Activated naive CD8-positive, alpha-beta T cell treated with anti-CD3 and anti-CD28 coated beads for 36 hours (primary cell): ENCODE data around the gene TMEM120A. TPM values are rescaled to one million over a fixed set of nuclear protein-coding genes. Genes with fewer than 3 reads are reported as not detected.

Experiments used
- DNase-seq: peaks from one replicate; pipeline ENCODE4 v3.0.0; 2021
- H3K27ac Mint-ChIP-seq: one replicate; pipeline ENCODE4 v1.8.0; 2022; ENCODE audit warnings: mild to moderate bottlenecking, moderate library complexity, mixed read lengths
- H3K27me3 Mint-ChIP-seq: one replicate; pipeline ENCODE4 v1.8.0; 2022; ENCODE audit warnings: mild to moderate bottlenecking, mixed read lengths
- H3K36me3 Mint-ChIP-seq: one replicate; pipeline ENCODE4 v1.8.0; 2021; ENCODE audit warnings: mild to moderate bottlenecking, mixed read lengths
- H3K4me1 Mint-ChIP-seq: one replicate; pipeline ENCODE4 v1.8.0; 2021; ENCODE audit warnings: mixed read lengths
- H3K4me3 Mint-ChIP-seq: one replicate; pipeline ENCODE4 v1.8.0; 2022; ENCODE audit warnings: mild to moderate bottlenecking, moderate library complexity, mixed read lengths
- H3K9me3 Mint-ChIP-seq: one replicate; pipeline ENCODE4 v1.8.0; 2022; ENCODE audit warnings: mixed read lengths
- total RNA-seq, 2 experiments: library from RNA; stranded (reverse); gene quantifications; one replicate each; pipeline ENCODE4 v1.2.3, GENCODE V29; 2021

TMEM120A gene
- total RNA-seq, 2 experiments from 2014 or later: 19.6 to 22.1 TPM

DNA sequence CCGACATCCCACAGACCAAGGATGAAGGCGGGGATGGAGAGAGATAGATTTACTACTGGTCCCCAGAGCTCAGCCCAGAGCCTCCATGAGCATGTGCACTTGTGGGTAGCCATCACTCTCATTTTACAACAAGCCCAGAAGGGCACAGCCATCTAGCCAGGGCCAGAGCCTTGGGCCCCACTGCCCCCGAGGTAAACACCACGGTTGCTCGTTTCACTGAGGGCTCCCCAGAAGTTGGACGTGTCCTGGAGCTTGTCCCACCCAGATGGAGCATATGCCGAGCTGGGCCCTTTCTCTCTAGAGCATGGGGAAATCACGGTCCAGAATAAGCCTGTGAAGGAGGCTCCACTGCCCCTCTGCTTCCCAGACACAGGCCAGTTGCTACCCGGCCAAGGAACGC, 9.0 kb upstream of the TMEM120A start:
- DNase-seq: no peak
- no peaks in the 10 kb centered on the region for H3K9me3 Mint-ChIP-seq
- no peaks in the 10 kb centered on the region for H3K27me3 Mint-ChIP-seq
- no peak overlapping the region for H3K27ac Mint-ChIP-seq
- H3K36me3 Mint-ChIP-seq: peaks cover 26% of the 10 kb centered on the region
- no peak overlapping the region for H3K4me3 Mint-ChIP-seq
- peaks cover 5% of the 10 kb centered on the region for H3K4me1 Mint-ChIP-seq

DNA sequence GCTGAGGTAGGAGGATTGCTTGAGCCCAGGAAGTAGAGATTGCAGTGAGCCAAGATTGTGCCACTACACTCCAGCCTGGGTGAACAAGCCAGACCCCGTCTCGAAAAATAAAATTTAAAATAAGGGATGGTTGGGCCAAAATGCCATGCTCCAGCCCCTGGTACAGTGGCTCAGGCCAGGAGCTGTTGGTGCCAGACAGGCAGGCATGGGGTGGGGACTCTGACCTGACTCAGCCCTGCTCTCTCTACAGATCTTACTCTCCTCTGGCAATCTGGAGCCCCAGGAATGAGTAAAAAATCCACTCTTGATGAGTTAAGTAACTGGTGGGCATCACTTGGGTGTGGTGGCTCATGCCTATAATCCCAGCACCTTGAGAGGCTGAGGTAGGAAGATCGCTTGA, 8.4 kb upstream of the TMEM120A start:
- peaks cover 2% of the 10 kb centered on the region for H3K4me1 Mint-ChIP-seq
- H3K27me3 Mint-ChIP-seq: no peaks in the 10 kb centered on the region
- no peaks in the 10 kb centered on the region for H3K9me3 Mint-ChIP-seq
- H3K4me3 Mint-ChIP-seq: no peak overlapping the region
- H3K36me3 Mint-ChIP-seq: peaks cover 28% of the 10 kb centered on the region
- H3K27ac Mint-ChIP-seq: no peak overlapping the region
- DNase-seq: no peak

DNA sequence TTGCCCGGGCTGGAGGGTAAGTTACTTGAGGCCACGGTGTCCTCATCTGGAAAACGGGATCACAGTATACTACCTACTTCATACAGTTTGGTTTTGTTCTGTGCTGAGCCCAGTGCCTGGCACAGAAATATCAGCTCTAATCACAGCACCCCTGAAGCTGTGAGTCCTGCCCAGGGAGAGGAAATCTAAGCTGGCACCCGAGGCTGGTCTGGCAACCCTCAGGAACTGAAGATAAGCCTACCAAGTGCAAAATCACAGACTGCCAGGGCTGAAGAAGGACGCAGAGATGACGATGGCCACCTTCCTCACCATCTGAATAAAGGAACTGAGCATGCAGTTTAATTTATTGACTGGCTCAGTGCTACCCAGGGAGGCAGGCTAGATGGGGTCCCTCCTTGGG, 7.7 kb upstream of the TMEM120A start:
- DNase-seq: no peak
- no peaks in the 10 kb centered on the region for H3K27me3 Mint-ChIP-seq
- no peak overlapping the region for H3K27ac Mint-ChIP-seq
- peaks cover 28% of the 10 kb centered on the region for H3K36me3 Mint-ChIP-seq
- no peaks in the 10 kb centered on the region for H3K9me3 Mint-ChIP-seq
- no peak overlapping the region for H3K4me3 Mint-ChIP-seq
- peaks cover 3% of the 10 kb centered on the region for H3K4me1 Mint-ChIP-seq

DNA sequence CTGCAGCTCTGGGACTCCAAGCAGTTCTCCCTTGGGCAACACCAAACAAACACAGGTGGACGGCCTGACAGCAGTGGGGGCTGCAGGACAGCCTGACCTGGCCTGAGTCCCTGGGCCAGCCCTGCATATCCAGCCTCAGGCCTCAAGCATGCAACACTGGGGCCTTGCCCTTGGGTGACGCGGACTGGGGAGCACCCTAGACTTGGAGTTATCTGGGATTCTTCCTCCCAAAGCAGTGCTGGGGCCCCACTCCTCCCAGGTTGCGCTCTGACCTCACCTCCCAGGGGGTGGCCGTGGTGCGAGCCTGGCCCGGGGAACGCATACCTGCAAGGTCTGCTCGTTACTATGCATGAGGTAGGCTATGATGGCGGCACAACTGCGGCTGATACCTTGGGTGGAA, 6.2 kb upstream of the TMEM120A start:
- peaks cover 36% of the 10 kb centered on the region for H3K36me3 Mint-ChIP-seq
- H3K4me1 Mint-ChIP-seq: peaks cover 3% of the 10 kb centered on the region
- no peak for DNase-seq
- no peak overlapping the region for H3K4me3 Mint-ChIP-seq
- no peaks in the 10 kb centered on the region for H3K27me3 Mint-ChIP-seq
- H3K9me3 Mint-ChIP-seq: no peaks in the 10 kb centered on the region
- no peak overlapping the region for H3K27ac Mint-ChIP-seq

DNA sequence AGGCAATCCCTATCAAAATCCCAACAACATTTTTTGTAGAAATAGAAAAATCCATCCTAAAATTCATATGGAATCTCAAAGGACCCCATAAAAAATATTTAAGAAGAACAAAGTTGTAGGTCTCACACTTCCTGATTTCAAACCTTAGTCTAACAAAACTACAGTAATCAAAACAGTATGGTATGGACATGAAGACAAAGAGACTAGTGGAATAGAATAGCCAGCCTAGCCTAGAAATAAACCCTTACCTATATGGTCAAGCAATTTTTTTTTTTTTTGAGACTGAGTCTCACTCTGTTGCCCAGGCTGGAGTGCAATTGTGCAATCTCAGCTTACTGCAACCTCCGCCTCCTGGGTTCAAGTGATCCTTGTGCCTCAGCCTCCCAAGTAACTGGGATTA, 3.6 kb upstream of the TMEM120A start:
- Mint-ChIP-seq H3K4me3 (no peak overlapping the region), H3K27ac (no peak overlapping the region), H3K36me3 (peaks cover 26% of the 10 kb centered on the region), H3K9me3 (no peaks in the 10 kb centered on the region), H3K4me1 (peaks cover 11% of the 10 kb centered on the region), H3K27me3 (no peaks in the 10 kb centered on the region)
- DNase-seq: no peak

DNA sequence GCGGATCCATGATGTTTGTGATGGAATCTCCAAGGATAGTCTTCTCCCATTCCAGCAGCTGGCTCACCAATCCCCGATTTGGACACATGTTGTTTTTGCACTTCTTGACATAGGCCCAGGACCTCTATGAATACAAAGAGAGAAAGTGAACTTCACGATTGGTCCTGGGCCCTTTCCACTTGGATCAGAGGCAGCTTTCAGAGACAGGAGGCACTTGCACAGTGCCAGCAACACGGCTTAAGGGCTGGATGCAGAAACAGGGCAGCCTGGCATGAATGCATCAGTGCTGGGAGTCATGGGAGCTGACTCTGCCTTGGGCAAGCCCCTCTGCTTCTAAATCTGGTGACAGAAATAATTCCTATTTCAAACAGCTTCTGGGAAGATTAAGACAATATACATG, 2.1 kb upstream of the TMEM120A start:
- H3K27me3 Mint-ChIP-seq: no peaks in the 10 kb centered on the region
- DNase-seq: no peak
- H3K36me3 Mint-ChIP-seq: peaks cover 20% of the 10 kb centered on the region
- no peaks in the 10 kb centered on the region for H3K9me3 Mint-ChIP-seq
- no peak overlapping the region for H3K4me3 Mint-ChIP-seq
- no peak overlapping the region for H3K27ac Mint-ChIP-seq
- peaks cover 11% of the 10 kb centered on the region for H3K4me1 Mint-ChIP-seq

DNA sequence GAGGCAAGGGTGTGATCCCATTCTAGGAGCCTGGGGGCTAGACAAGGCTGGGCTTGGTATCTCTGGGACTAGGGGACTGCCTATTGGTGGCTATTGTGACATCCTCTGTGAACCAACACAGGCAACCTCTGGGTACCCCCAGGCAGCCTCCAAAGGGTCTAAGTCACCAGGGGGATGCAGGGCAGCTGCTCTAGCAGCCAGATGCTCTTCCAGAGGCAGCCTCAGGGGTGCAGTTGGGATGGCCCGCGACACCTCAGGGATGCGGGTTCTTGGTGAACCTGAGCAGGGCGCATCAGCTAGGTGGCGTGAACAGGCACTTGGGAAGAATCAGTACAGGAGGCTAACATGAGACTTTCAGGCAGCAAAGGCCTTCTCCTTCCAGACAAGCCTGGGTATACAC, 1.6 kb upstream of the TMEM120A start:
- DNase-seq: no peak
- Mint-ChIP-seq H3K27me3 (no peaks in the 10 kb centered on the region), H3K4me3 (no peak overlapping the region), H3K36me3 (peaks cover 18% of the 10 kb centered on the region), H3K9me3 (no peaks in the 10 kb centered on the region), H3K4me1 (peaks cover 11% of the 10 kb centered on the region), H3K27ac (no peak overlapping the region)

DNA sequence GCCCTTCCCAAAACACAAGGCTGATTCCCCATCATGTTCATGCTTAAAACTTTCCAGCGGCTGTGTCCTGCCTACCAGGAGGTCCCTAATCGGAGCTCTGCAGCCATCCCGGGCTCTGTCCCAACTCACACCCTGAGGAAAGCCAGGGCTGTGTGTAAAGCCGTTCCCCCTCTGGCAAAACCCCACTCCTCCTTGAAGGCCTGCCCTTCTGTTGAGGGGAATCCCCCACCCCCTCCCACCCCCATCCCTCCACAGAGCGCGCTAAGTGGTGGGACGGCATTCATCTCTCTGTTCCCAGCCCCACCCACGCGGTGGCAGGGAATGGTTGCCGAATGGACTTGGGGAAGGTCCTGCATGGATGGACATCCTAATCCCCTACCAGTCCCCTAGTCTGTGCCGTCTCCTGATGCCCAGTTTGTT, 667 bp upstream of the TMEM120A start:
- H3K27ac Mint-ChIP-seq: no peak overlapping the region
- peak overlapping the region; percentile 65 for H3K4me3 Mint-ChIP-seq
- H3K4me1 Mint-ChIP-seq: peaks cover 11% of the 10 kb centered on the region
- DNase-seq: no peak
- no peaks in the 10 kb centered on the region for H3K27me3 Mint-ChIP-seq
- peaks cover 16% of the 10 kb centered on the region for H3K36me3 Mint-ChIP-seq
- no peaks in the 10 kb centered on the region for H3K9me3 Mint-ChIP-seq

DNA sequence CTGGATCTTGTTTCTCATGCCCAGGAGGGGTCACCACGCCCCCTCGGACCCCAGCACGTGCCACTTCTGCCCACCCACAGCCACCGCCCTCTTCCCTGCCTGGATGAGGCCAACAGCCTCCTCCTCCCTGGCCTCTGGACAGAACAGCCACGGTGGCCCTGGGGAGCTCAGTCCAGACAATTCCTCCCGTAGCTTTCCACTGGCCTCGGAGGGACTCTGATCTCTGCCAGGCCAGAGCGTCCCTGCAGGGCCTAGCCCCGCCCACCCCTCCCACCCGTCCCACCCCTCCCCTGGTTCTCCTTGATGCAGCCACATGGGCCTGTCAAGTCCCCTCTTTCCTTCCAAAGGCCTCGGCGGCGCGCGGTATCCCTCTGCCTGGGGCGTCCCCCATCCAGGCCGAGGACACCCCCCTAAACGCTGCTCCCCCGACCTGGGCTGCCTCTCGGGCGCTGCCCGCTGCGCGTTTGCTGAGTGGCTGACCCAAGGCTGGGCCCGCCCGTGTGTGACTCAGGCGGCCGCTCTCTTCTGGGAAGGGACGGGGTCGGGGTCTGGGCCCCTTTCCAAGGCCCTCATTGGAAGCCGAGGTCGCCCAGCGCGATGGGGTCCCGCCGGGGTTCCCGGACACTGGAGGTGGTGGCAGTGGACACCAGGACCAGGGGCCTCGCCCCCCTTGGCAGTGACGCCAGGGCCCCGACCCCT, 557 bp downstream of the TMEM120A start:
- H3K4me1 Mint-ChIP-seq: peaks cover 15% of the 10 kb centered on the region
- no peak overlapping the region for H3K27ac Mint-ChIP-seq
- peaks cover 14% of the 10 kb centered on the region for H3K36me3 Mint-ChIP-seq
- no peaks in the 10 kb centered on the region for H3K27me3 Mint-ChIP-seq
- peak; percentile 38 for DNase-seq
- no peaks in the 10 kb centered on the region for H3K9me3 Mint-ChIP-seq
- peak overlapping the region; percentile 71 for H3K4me3 Mint-ChIP-seq

DNA sequence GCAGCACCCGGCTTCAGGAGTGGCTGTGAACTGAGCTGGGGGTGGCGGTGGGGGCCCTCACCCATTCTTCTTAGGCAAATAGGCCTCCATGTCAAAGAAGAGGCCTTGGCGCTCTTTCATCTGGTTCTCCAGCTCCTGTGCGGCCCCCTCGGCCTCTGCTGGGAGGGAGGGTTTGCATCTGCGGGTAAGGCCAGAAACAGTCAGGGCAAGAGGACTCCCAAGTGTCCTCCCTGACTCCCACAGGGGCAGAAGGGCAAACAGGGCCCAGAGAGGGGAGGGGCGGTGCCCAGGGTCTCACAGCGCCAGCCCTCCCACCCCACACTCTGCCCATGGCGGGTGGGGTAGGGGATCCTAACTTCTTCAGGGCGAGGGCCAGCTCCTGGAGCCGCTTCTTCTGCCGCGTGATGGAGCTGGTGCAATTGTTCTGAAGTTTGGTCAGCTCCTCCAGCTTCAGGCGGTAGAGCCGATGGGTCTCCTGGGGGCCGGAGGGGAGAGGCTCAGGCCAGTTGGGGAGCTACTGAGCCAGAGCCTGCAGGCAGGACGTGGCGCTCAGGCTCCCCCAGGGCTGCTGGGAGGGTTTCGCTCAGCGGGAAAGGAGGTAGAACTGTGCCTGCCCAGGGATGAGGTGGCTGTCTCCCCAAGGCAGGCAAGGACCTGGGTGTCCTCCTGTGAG, 2.2 kb downstream of the TMEM120A start:
- no peaks in the 10 kb centered on the region for H3K9me3 Mint-ChIP-seq
- no peak overlapping the region for H3K27ac Mint-ChIP-seq
- no peak for DNase-seq

DNA sequence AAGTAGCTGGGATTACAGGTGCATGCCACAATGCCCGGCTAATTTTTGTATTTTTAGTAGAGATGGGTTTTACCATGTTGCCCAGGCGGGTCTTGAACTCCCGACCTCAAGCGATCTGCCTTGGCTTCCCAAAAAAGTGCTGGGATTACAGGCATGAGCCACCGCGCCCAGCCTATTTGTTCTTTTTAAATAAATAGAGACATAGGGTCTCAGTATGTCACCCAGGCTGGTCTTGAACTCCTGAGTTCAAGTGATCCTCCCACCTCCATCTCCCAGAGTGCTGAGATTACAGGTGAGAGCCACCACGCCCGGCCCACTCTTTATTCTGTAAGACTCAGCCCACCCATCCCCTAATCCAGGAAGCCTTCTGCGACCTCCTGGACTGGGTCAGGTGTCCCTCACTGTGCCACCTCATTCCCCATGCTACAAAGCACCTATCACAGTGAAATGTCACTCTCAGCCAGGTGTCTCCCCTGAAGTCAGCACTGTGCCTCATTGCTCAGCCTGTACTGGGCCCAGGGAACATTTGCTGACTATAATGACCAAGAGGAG, 2.8 kb downstream of the TMEM120A start:
- no peaks in the 10 kb centered on the region for H3K9me3 Mint-ChIP-seq
- no peak for DNase-seq
- H3K36me3 Mint-ChIP-seq: peaks cover 9% of the 10 kb centered on the region

More for the DNA sequence above, 2.2 kb downstream of the TMEM120A start:
- H3K27me3 Mint-ChIP-seq: no peaks in the 10 kb centered on the region
- no peak overlapping the region for H3K4me3 Mint-ChIP-seq
- peaks cover 9% of the 10 kb centered on the region for H3K36me3 Mint-ChIP-seq
- peaks cover 12% of the 10 kb centered on the region for H3K4me1 Mint-ChIP-seq

DNA sequence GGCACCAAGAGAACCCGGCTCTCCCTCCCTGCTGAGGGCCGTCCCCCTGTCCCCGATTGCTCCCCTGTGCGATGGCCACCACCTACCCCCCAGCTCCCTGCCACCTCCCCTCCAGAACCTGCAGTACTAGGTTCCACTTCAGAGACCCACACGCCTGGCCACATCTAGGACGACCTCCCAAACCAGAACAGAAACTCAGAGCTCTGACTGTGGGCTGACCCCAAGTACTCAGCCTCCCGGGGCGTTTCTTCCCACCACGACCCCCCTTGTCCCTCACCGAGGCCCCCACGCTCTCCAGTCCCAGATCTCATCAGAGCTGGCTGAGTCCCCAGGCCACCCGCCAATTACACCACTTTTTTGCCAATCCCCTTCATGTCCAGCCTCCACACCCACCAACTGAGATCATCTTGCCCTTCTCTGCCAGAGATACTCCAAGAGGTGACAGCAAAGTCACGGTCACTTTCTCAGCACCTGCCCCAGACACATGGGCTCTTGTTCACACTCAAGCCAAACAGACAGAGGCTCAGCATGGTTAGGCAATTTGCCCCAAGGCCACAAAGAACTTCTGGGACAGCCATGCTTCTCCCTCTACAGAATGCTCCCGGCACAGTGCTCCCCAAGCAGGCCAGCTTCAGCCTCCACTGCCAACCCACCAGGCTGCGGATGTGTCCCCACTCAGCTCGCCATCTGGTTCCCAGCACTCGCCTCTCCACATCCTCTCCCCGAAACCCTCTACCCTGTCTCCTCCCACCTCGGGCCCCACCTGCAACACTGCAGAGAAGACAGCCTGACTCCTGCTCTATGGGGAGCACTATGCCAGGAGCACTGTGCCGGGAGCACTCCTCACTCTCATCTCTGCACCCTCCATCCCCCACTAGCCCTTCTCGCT, 4.7 kb downstream of the TMEM120A start:
- Mint-ChIP-seq H3K27me3 (no peaks in the 10 kb centered on the region), H3K4me3 (no peak overlapping the region), H3K36me3 (no peaks in the 10 kb centered on the region), H3K4me1 (peaks cover 7% of the 10 kb centered on the region), H3K27ac (no peak overlapping the region), H3K9me3 (no peaks in the 10 kb centered on the region)
- no peak for DNase-seq

More for the DNA sequence above, 2.8 kb downstream of the TMEM120A start:
- Mint-ChIP-seq H3K4me3 (no peak overlapping the region), H3K4me1 (peaks cover 12% of the 10 kb centered on the region), H3K27me3 (no peaks in the 10 kb centered on the region), H3K27ac (no peak overlapping the region)

DNA sequence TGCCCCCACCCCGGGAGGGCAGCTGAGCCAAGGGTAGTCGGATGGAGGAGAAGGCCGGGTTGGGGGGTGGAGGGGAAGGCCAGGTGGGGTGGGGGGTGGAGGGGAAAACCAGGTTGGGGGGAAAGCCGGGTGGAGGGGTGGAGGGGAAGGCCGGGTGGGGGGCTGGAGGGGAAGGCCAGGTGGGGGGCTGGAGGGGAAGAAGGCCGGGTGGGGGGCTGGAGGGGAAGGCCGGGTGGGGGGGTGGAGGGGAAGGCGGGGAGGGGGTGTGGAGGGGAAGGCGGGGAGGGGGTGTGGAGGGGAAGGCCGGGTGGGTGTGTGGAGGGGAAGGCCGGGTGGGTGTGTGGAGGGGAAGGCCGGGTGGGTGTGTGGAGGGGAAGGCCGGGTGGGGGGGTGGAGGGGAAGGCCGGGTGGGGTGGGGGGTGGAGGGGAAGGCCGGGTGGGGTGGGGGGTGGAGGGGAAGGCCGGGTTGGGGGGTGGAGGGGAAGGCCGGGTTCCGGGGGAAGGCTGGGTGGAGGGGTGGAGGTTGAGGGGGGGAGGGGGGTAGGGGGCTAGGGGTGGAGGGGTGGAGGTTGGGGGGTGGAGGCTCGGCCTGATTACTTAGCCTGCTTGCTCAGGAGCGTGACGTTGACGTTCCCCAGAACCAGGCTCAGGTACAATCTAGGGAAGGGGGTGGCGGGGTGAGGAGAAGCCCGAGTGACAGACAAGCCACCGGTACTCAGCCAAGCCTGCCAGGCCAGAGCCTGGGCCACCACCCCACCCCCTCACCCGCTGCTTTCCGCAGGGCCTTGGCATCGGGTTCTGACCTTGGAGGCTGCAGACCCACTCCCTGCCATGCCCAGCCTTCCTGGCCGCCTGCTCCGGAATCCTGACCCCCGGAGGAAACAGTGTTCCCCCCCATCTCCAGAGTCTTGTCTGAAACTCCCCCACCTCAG, 5.6 kb downstream of the TMEM120A start:
- no peaks in the 10 kb centered on the region for H3K36me3 Mint-ChIP-seq
- no peak for DNase-seq
- peaks cover 7% of the 10 kb centered on the region for H3K4me1 Mint-ChIP-seq
- H3K27me3 Mint-ChIP-seq: no peaks in the 10 kb centered on the region
- H3K27ac Mint-ChIP-seq: no peak overlapping the region
- no peaks in the 10 kb centered on the region for H3K9me3 Mint-ChIP-seq
- H3K4me3 Mint-ChIP-seq: no peak overlapping the region
